ENCODE results near the gene SLC26A6.
A peak's percentile ranks its signal among the peaks of the same experiment; 100 is the strongest.

The SLC26A6 gene

GRCh38 chr3:48631516-48632448, 3.5 kb downstream of the SLC26A6 start:
- no peak for DNase-seq (ENCODE audit: low read depth)

- no peak for DNase-seq (ENCODE audit: low read depth)
Observed at GRCh38 chr3:48630833-48631232, 4.4 kb downstream of the SLC26A6 start.

GRCh38 chr3:48630407-48630806, 4.9 kb downstream of the SLC26A6 start:
- DNase-seq (ENCODE audit: low read depth): no peak

- no peak for DNase-seq (ENCODE audit: low read depth)
Observed at GRCh38 chr3:48629894-48630293, 5.4 kb downstream of the SLC26A6 start.

GRCh38 chr3:48628277-48629017, 6.8 kb downstream of the SLC26A6 start:
- no peak for DNase-seq (ENCODE audit: low read depth)

- no peak for DNase-seq (ENCODE audit: low read depth)
Observed at GRCh38 chr3:48625600-48625999, 9.7 kb downstream of the SLC26A6 start.

GRCh38 chr3:48624767-48625166, 10.5 kb downstream of the SLC26A6 start:
- DNase-seq (ENCODE audit: low read depth): no peak

GRCh38 chr3:48623851-48624547, 11.3 kb downstream of the SLC26A6 start:
- DNase-seq (ENCODE audit: low read depth): no peak

GRCh38 chr3:48621461-48621869, 13.8 kb downstream of the SLC26A6 start, which contains the start of gene TMEM89:
TMEM89 (minus strand) TSS chr3:48621769; CDS start chr3:48621756, 13 bp downstream.
- no peak for DNase-seq (ENCODE audit: low read depth)

GRCh38 chr3:48619541-48620524, 15.4 kb downstream of the SLC26A6 start:
- no peak for DNase-seq (ENCODE audit: low read depth)

GRCh38 chr3:48617559-48617958, 17.7 kb downstream of the SLC26A6 start:
- DNase-seq (ENCODE audit: low read depth): no peak

GRCh38 chr3:48614044-48614443, 21.2 kb downstream of the SLC26A6 start:
- DNase-seq (ENCODE audit: low read depth): no peak

GRCh38 chr3:48612309-48612708, 23.0 kb downstream of the SLC26A6 start:
- DNase-seq (ENCODE audit: low read depth): no peak

- peak; percentile 88 for DNase-seq (ENCODE audit: low read depth)
Observed at GRCh38 chr3:48609088-48610005, 25.9 kb downstream of the SLC26A6 start, which contains the start of gene UQCRC1. UQCRC1 (minus strand) TSS chr3:48609646; CDS start chr3:48609620, 26 bp downstream.

GRCh38 chr3:48607519-48607918, 27.7 kb downstream of the SLC26A6 start:
- DNase-seq (ENCODE audit: low read depth): no peak

- DNase-seq (ENCODE audit: low read depth): no peak
Observed at GRCh38 chr3:48601622-48601994, 33.7 kb downstream of the SLC26A6 start.

- DNase-seq (ENCODE audit: low read depth): no peak
Observed at GRCh38 chr3:48600711-48601621, 34.3 kb downstream of the SLC26A6 start.

- no peak for DNase-seq (ENCODE audit: low read depth)
Observed at GRCh38 chr3:48599509-48600285, 35.6 kb downstream of the SLC26A6 start.

Measured in stimulated activated CD4-positive, alpha-beta T cell treated with anti-CD3 and anti-CD28 coated beads, Interleukin-2, amount 100 ng/mL, for 4 hours (primary cell).